Uterine smooth muscle cell (primary cell): ENCODE data around the gene GSTP1. TPM values are rescaled to one million over a fixed set of nuclear protein-coding genes. Genes with fewer than 3 reads are reported as not detected.

Source experiments
- total RNA-seq: library from RNA; depleted of rRNA; stranded (reverse); fragments of >200 nt; gene quantifications from 2 replicates; pipeline ENCODE4 v1.2.3, GENCODE V29; 2014

Gene GSTP1
- 596 and 840 TPM in 2 replicates for total RNA-seq

DNA sequence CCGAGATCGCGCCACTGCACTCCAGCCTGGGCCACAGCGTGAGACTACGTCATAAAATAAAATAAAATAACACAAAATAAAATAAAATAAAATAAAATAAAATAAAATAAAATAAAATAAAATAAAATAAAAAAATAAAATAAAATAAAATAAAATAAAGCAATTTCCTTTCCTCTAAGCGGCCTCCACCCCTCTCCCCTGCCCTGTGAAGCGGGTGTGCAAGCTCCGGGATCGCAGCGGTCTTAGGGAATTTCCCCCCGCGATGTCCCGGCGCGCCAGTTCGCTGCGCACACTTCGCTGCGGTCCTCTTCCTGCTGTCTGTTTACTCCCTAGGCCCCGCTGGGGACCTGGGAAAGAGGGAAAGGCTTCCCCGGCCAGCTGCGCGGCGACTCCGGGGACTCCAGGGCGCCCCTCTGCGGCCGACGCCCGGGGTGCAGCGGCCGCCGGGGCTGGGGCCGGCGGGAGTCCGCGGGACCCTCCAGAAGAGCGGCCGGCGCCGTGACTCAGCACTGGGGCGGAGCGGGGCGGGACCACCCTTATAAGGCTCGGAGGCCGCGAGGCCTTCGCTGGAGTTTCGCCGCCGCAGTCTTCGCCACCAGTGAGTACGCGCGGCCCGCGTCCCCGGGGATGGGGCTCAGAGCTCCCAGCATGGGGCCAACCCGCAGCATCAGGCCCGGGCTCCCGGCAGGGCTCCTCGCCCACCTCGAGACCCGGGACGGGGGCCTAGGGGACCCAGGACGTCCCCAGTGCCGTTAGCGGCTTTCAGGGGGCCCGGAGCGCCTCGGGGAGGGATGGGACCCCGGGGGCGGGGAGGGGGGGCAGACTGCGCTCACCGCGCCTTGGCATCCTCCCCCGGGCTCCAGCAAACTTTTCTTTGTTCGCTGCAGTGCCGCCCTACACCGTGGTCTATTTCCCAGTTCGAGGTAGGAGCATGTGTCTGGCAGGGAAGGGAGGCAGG lies at the start of gene GSTP1:
Gene GSTP1, plus strand, starts transcription at position 566 of the 958 bp plus-strand sequence. Its CDS starts 32 bp downstream, at position 598.

DNA sequence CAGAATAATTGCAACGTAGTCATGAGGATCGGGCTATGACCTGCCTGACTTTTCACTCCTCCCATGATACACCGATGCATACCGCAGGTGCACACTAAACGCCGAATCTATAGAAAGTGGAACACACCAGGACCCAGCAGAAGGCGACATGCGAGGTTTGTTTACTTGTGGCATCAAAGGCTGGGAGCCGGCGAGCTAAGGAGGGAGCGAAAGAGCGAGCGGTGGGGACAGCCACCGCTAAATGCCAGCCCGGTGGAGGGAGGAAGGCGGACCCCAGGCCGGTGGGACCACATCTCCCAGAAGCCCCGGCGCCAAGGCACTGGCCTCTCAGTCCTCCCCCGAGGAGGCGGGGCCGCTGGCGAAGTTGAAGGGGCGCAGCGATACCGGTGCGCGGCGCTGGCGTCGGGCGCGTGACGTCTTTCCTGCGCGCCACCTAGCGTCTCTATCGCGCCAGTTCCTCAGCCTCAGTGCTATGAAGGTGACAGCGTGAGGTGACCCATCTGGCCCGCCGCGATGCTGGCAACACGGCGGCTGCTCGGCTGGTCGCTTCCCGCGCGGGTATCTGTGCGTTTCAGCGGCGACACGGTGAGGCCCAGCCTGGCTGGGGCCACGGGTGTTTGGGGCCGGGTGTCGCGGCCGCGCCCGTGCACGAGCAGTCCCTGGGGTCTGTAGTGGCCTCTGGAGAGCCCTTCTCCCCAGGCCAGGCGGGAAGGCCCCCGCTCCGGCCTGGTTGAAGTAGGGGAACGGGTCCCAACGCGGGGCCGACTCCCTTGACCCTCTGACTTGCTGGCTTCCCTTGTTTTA lies 23.1 kb downstream of the GSTP1 start, which contains the start of gene NDUFV1:
Gene NDUFV1, plus strand, starts transcription at position 445 of the 804 bp plus-strand sequence. Its CDS starts 69 bp downstream, at position 514.

DNA sequence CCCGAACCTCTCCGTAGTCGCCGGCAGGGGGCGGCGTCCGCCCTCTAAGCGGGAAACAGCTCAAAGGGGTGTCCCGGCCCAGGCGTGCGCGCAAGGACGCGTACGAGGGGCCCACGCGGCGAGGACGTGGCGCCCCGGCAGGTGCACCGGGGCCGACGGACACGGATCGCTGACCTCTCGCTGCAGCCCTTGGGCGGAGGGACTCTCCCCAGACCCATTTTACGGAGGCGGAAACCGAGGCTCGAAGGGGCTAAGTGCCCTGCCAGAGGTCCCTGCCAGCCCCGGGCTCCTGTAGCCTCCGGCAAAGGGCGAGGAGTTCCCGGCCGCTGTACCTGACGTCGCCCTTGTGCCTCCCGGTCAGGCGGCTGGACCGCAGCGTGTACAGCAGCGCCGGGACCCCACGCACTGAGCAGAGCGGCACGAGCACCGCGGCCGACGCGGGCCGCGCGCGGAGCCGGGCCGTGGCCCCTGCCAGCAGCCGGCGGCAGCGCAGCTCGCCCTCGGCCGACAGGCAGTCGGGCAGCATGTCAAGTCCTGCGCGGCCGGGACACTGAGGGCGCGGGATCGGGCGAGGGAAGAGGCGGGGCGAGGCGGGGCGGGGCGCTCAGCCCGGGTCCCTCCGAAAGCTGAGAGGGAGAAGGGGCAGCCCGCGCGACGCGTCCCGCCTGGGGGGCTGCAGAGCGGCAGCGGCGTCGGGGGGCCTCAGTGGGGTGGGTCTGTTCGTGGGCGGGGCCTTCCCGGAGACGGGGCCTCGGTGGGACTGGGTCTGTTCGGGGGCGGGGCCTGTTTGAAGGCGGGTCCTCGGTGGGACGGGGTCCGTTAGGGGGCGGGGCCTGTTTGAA lies 46.0 kb downstream of the GSTP1 start, which contains the start of gene NUDT8:
Gene NUDT8, minus strand, starts transcription at position 552 of the 842 bp plus-strand sequence. Its CDS starts 26 bp downstream, at position 526.

Other genes starting within 250 kb of the GSTP1 start
- 31.8 and 50.0 TPM in 2 replicates for gene POLD4, start 230.3 kb upstream of the GSTP1 start, total RNA-seq
- gene CLCF1, start 210.2 kb upstream of the GSTP1 start, total RNA-seq: 2.8 and 3.9 TPM in 2 replicates
- gene RAD9A, start 191.8 kb upstream of the GSTP1 start, total RNA-seq: 7.3 and 7.6 TPM in 2 replicates
- 159 and 215 TPM in 2 replicates for gene PPP1CA, start 182.0 kb upstream of the GSTP1 start, total RNA-seq
- not detected in 2 replicates for gene TBC1D10C, start 179.7 kb upstream of the GSTP1 start, total RNA-seq
- under 0.01 and 0.12 TPM in 2 replicates for gene CARNS1, start 168.1 kb upstream of the GSTP1 start, total RNA-seq
- 37.1 and 68.3 TPM in 2 replicates for gene RPS6KB2, start 155.3 kb upstream of the GSTP1 start, total RNA-seq
- gene PTPRCAP, start 146.1 kb upstream of the GSTP1 start, total RNA-seq: 0.44 and 0.62 TPM in 2 replicates
- gene CORO1B, start 140.3 kb upstream of the GSTP1 start, total RNA-seq: 110 and 138 TPM in 2 replicates
- gene GPR152, start 131.1 kb upstream of the GSTP1 start, total RNA-seq: not detected in 2 replicates
- not detected in 2 replicates for gene CABP4, start 128.5 kb upstream of the GSTP1 start, total RNA-seq
- gene TMEM134, start 114.6 kb upstream of the GSTP1 start, total RNA-seq: 28.4 and 30.1 TPM in 2 replicates
- 63.2 and 102 TPM in 2 replicates for gene AIP, start 100.8 kb upstream of the GSTP1 start, total RNA-seq
- 12.1 and 16.5 TPM in 2 replicates for gene PITPNM1, start 78.4 kb upstream of the GSTP1 start, total RNA-seq
- gene CDK2AP2, start 75.7 kb upstream of the GSTP1 start, total RNA-seq: 14.7 and 30.4 TPM in 2 replicates
- gene CABP2, start 60.4 kb upstream of the GSTP1 start, total RNA-seq: not detected in 2 replicates
- 168 and 191 TPM in 2 replicates for gene NDUFV1, start 23.1 kb downstream of the GSTP1 start, total RNA-seq
- gene NUDT8, start 46.1 kb downstream of the GSTP1 start, total RNA-seq: 7.5 and 8.7 TPM in 2 replicates
- gene TBX10, start 56.0 kb downstream of the GSTP1 start, total RNA-seq: not detected in 2 replicates
- not detected in 2 replicates for gene ACY3, start 66.9 kb downstream of the GSTP1 start, total RNA-seq
- gene ALDH3B2, start 90.8 kb downstream of the GSTP1 start, total RNA-seq: not detected in 2 replicates